Measurements from ENCODE around the gene CFAP97D2.

CFAP97D2 gene

DNA sequence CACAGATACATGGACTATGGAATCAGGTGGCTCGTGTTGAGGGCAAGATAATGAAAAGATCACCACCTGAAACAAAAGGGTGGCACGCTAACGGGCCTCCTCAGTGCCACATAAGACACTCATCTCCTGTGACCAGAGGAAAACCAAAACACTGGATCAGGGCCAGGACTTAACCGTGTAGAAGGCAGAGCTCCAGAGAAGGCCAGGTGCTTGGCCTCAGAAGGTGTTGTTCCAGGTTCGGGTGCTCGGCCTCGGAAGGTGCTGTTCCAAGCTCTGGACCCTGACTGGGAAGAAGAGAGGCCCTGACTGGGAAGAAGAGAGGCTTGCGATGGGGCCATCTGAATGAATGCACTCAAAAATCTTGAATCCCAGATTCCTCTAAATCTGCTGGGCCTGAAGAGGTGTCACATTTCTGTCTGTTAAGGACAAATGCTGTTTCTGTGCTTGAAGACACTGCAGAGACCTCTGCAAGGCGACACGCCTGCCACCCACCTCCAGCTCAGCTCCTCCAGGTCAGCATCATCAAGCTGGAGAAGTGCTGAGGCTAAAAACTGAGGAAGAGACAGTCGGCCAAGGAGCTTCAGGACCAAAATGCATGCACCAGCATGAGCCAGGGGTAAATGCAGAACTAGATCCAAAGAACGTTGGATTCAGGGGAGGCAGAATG lies 44.0 kb upstream of the CFAP97D2 start:
- no peak for ATAC-seq
- no peak for TF ChIP-seq OSR1 (CRISPR knock-in tag; IDR thresholded peaks at IDR 0.05)

DNA sequence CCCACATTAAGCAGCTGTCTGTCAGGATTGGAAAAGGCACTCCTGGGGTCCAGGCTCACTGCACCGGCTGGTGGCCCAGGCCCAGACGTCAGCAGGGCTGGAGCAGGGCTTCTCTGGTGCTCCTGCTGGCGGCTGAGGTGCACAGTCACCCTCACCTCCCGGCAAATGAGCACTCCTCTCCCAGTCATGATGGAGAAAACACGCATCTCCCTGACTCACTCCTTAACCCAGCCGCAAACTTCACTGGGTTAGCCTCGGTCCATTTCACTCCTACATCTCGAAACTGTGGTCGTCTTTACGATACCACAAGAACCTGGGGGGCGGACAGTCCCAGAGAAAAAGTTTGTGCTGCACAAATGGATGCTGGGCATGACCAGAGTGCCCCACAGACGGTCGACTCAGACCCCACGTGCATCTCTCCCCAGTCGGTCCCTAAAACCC lies 43.3 kb upstream of the CFAP97D2 start:
- no peak for ATAC-seq
- no peak for TF ChIP-seq ZNF565 (CRISPR knock-in tag; conservative IDR thresholded peaks at IDR 0.05; ENCODE audit: low read depth)
- TF ChIP-seq, protein P1, sequence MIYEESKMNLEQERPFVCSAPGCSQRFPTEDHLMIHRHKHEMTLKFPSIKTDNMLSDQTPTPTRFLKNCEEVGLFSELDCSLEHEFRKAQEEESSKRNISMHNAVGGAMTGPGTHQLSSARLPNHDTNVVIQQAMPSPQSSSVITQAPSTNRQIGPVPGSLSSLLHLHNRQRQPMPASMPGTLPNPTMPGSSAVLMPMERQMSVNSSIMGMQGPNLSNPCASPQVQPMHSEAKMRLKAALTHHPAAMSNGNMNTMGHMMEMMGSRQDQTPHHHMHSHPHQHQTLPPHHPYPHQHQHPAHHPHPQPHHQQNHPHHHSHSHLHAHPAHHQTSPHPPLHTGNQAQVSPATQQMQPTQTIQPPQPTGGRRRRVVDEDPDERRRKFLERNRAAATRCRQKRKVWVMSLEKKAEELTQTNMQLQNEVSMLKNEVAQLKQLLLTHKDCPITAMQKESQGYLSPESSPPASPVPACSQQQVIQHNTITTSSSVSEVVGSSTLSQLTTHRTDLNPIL (CRISPR knock-in tag; IDR thresholded peaks at IDR 0.05; ENCODE audit: low read depth) = no peak
- no peak for TF ChIP-seq RARB (CRISPR knock-in tag; IDR thresholded peaks at IDR 0.05)
- no peak for TF ChIP-seq ZFP3 (CRISPR knock-in tag; IDR thresholded peaks at IDR 0.05)
- no peak for TF ChIP-seq TOX (CRISPR knock-in tag; IDR thresholded peaks at IDR 0.05; ENCODE audit: borderline replicate concordance)
- TF ChIP-seq PPARA (CRISPR knock-in tag; IDR thresholded peaks at IDR 0.05; ENCODE audit: borderline replicate concordance) = no peak
- no peak for TF ChIP-seq GLIS3 (CRISPR knock-in tag; IDR thresholded peaks at IDR 0.05)
- no peak for TF ChIP-seq ZC3H10 (CRISPR knock-in tag; IDR thresholded peaks at IDR 0.05)
- TF ChIP-seq, protein P2, sequence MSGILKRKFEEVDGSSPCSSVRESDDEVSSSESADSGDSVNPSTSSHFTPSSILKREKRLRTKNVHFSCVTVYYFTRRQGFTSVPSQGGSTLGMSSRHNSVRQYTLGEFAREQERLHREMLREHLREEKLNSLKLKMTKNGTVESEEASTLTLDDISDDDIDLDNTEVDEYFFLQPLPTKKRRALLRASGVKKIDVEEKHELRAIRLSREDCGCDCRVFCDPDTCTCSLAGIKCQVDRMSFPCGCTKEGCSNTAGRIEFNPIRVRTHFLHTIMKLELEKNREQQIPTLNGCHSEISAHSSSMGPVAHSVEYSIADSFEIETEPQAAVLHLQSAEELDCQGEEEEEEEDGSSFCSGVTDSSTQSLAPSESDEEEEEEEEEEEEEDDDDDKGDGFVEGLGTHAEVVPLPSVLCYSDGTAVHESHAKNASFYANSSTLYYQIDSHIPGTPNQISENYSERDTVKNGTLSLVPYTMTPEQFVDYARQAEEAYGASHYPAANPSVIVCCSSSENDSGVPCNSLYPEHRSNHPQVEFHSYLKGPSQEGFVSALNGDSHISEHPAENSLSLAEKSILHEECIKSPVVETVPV (CRISPR knock-in tag; IDR thresholded peaks at IDR 0.05) = no peak
- TF ChIP-seq ARNTL (CRISPR knock-in tag; IDR thresholded peaks at IDR 0.05; ENCODE audit: borderline replicate concordance, low read depth) = no peak

DNA sequence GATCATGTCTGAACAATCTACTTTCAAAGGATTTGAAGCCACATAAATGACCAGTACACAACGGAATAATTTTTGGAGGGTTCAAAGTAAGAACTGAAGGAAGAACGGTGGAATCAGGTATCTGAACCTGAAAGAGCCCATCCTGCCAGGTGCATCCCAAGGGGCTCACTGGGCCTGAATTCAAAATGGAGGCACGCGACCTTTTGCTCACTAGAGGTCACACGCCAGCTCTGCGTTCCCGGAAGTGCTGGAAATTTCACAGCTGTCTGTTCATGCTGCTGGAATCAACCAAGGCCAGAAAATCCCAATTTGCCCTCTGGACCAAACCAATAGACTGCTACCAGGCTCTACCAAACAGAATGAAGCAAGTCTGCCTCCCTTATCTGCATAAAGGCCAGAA lies 42.5 kb upstream of the CFAP97D2 start:
- TF ChIP-seq ZNF8 (CRISPR knock-in tag; IDR thresholded peaks at IDR 0.05) (no peak), SNAI2 (CRISPR knock-in tag; IDR thresholded peaks at IDR 0.05) (no peak), GLIS3 (CRISPR knock-in tag; IDR thresholded peaks at IDR 0.05) (no peak), TCF4 (CRISPR knock-in tag; IDR thresholded peaks at IDR 0.05; ENCODE audit: borderline replicate concordance) (no peak), ARNTL (CRISPR knock-in tag; IDR thresholded peaks at IDR 0.05; ENCODE audit: borderline replicate concordance, low read depth) (no peak), PPARA (CRISPR knock-in tag; IDR thresholded peaks at IDR 0.05; ENCODE audit: borderline replicate concordance) (no peak), TOX (CRISPR knock-in tag; IDR thresholded peaks at IDR 0.05; ENCODE audit: borderline replicate concordance) (no peak), RARB (CRISPR knock-in tag; IDR thresholded peaks at IDR 0.05) (no peak), ZFP30 (CRISPR knock-in tag; IDR thresholded peaks at IDR 0.05) (no peak), ZC3H10 (CRISPR knock-in tag; IDR thresholded peaks at IDR 0.05) (no peak), ISL1 (CRISPR knock-in tag; IDR thresholded peaks at IDR 0.05) (no peak), ZNF565 (CRISPR knock-in tag; conservative IDR thresholded peaks at IDR 0.05; ENCODE audit: low read depth) (no peak)
- TF ChIP-seq, protein P3, sequence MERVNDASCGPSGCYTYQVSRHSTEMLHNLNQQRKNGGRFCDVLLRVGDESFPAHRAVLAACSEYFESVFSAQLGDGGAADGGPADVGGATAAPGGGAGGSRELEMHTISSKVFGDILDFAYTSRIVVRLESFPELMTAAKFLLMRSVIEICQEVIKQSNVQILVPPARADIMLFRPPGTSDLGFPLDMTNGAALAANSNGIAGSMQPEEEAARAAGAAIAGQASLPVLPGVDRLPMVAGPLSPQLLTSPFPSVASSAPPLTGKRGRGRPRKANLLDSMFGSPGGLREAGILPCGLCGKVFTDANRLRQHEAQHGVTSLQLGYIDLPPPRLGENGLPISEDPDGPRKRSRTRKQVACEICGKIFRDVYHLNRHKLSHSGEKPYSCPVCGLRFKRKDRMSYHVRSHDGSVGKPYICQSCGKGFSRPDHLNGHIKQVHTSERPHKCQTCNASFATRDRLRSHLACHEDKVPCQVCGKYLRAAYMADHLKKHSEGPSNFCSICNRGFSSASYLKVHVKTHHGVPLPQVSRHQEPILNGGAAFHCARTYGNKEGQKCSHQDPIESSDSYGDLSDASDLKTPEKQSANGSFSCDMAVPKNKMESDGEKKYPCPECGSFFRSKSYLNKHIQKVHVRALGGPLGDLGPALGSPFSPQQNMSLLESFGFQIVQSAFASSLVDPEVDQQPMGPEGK (CRISPR knock-in tag; IDR thresholded peaks at IDR 0.05; ENCODE audit: borderline replicate concordance) = no peak
- TF ChIP-seq, protein P1 (CRISPR knock-in tag; IDR thresholded peaks at IDR 0.05; ENCODE audit: low read depth) = no peak
- TF ChIP-seq, protein P2 (CRISPR knock-in tag; IDR thresholded peaks at IDR 0.05) = no peak
- TF ChIP-seq, protein P4, sequence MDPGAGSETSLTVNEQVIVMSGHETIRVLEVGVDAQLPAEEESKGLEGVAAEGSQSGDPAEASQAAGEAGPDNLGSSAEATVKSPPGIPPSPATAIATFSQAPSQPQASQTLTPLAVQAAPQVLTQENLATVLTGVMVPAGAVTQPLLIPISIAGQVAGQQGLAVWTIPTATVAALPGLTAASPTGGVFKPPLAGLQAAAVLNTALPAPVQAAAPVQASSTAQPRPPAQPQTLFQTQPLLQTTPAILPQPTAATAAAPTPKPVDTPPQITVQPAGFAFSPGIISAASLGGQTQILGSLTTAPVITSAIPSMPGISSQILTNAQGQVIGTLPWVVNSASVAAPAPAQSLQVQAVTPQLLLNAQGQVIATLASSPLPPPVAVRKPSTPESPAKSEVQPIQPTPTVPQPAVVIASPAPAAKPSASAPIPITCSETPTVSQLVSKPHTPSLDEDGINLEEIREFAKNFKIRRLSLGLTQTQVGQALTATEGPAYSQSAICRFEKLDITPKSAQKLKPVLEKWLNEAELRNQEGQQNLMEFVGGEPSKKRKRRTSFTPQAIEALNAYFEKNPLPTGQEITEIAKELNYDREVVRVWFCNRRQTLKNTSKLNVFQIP (CRISPR knock-in tag; IDR thresholded peaks at IDR 0.05; ENCODE audit: borderline replicate concordance, low read depth) = no peak
- ATAC-seq = no peak
